Motor neuron (in vitro differentiated cells): ENCODE results near the gene PLAC8L1. TPM values are rescaled to one million over a fixed set of nuclear protein-coding genes. Genes with fewer than 3 reads are reported as not detected.
A peak's percentile ranks its signal among the peaks of the same experiment; 100 is the strongest.

Experiments
- ATAC-seq, 8 experiments: fragments of 200-7000 bp; cut with Tn5 transposase; replicated peaks in 6 of 8; 2 replicates each; pipeline ENCODE4 v1.8.0; 2021; ENCODE audit warnings: mild to moderate bottlenecking in 8 of 8, moderate library complexity in 8 of 8
- H3K27ac ChIP-seq, 2 donors: fragments of 250-450 bp; sonication (Bioruptor Pico); 2 replicates each; pipeline ENCODE4 v1.9.0; 2021; ENCODE audit warnings: antibody characterized with exemption in 2 of 2, mild to moderate bottlenecking in 2 of 2, moderate library complexity in 1 of 2
- H3K4me1 ChIP-seq, 2 donors: fragments of 250-450 bp; sonication (Bioruptor Pico); replicated peaks in 1 of 2; 2 replicates each; pipeline ENCODE4 v1.6.1; 2021; ENCODE audit warnings: antibody characterized with exemption in 2 of 2, mild to moderate bottlenecking in 2 of 2, moderate library complexity in 1 of 2
- H3K4me3 ChIP-seq, 5 donors: fragments of 250-450 bp; sonication (Bioruptor Pico); 2 replicates each; pipeline ENCODE4 v1.9.0; 2021; ENCODE audit warnings: antibody characterized with exemption in 5 of 5, mild to moderate bottlenecking in 5 of 5, moderate library complexity in 4 of 5
- whole genome bisulfite sequencing, 10 experiments: fragments of 450-650 bp; shearing (Covaris generic); methylation state at CpG; one replicate each; pipeline ENCODE4 v1.0.0; 2022; 5-methylcytosine and 5-hydroxymethylcytosine counted together
- in situ Hi-C, 9 experiments: fragments of 400-800 bp; cut with MboI; loops; one replicate each; pipeline ENCODE4 v1.15.0; 2021; ENCODE audit warnings: low sequenced_read_pairs in 9 of 9, low pct_unique_long_range_greater_than_20kb in 2 of 9; ENCODE audit not compliant: unreplicated experiment in 9 of 9
- total RNA-seq, 8 experiments: library from RNA; unstranded; fragments of 300-600 nt; gene quantifications; 2 replicates each; pipeline versions ENCODE4 v1.2.3 to v1.2.4, GENCODE V29; 2022

The PLAC8L1 gene
- total RNA-seq, 8 experiments from 2014 or later = 0.38 to 2.0 (median 0.95) TPM

DNA sequence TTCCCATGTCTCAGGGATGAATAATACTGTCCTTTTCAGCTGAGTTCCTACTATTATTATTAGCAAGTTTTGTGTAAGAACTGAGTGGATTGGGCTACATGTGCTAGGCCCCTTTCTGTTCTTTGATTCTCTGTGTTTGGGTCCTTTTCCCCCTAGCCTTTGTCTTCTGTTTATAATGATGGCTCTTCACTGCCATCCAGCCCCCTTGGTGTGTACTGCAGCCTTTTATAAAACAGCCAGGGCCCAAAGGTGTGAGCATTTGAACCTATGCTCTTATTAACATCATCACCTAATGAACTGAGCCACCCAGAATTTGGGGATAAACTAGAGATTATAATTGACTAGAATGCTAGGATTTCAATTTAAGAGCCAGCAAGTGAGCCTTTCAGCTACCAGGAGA is 52.6 kb downstream of the PLAC8L1 start:
- in situ Hi-C loops = loop anchor here in 2 of 9 experiments (25.0 kb wide), 2 partner anchors 1840 to 1865 kb away; no protein-coding TSS in a partner anchor
- Histone ChIP-seq H3K27ac (no peak overlapping the region), H3K4me3 (no peak overlapping the region), H3K4me1 (peaks cover 0 to 4% of the 10 kb centered on the region in 2 donors)
- ATAC-seq = peak in 1 of 8 experiments; percentile 31

DNA sequence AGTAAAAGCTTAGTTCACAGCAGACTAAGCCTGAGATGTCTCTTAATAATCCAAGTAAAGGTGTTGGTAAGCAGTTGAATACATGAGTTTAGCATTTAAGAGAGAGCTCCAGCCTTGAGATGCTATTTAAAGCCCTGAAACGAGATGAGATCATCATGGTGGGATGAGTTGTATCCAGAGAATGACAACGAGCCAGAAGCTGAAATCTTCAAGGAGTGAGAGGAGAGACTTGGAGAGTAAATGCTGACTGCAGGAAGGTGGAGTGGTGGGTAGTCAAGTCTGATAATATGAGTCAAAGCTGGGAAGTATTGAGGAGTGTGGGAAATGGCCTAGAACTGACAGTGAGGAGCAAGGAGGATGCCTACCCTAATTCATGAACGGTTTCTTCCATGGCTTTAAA is 53.7 kb downstream of the PLAC8L1 start:
- Histone ChIP-seq H3K4me3 (no peak overlapping the region), H3K27ac (no peak overlapping the region), H3K4me1 (peaks cover 0 to 4% of the 10 kb centered on the region in 2 donors)
- ATAC-seq = peak in 1 of 8 experiments; percentile 21
- 0 to 90% (median 54%) methylated on average over 1 to 3 of the region's 3 CpGs; no CpG with 5 or more reads in 2 of the 10 experiments for WGBS, 10 experiments
- in situ Hi-C loops = loop anchor here in 2 of 9 experiments (25.0 kb wide), 2 partner anchors 1839 to 1864 kb away; no protein-coding TSS in a partner anchor

DNA sequence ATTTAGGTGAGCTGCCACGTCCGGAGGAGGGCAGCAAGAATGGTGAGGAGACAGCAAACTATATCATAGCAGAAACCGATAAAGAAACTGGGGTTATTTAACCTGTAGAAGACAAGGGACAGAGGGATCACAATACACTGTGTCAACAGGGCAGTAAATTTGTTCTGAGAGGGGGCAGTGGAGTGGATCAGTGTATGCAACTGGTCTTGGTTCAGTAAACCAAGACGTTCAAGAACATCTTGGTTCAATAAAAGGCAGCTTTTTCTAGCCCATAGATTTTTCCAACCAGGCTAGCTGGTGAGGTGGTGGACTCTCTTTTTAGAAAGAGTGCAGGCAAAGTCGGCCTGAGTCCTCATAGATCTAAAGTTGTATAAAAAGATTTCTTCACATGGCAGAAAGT is 55.3 kb downstream of the PLAC8L1 start:
- Histone ChIP-seq H3K4me1 (peaks cover 0 to 4% of the 10 kb centered on the region in 2 donors), H3K4me3 (no peak overlapping the region), H3K27ac (no peak overlapping the region)
- no peak for ATAC-seq
- 41 to 100% (median 60%) methylated on average over 1 to 3 of the region's 5 CpGs; no CpG with 5 or more reads in 3 of the 10 experiments for WGBS, 10 experiments
- in situ Hi-C loops = loop anchor here in 2 of 9 experiments (25.0 kb wide), 2 partner anchors 1838 to 1863 kb away; no protein-coding TSS in a partner anchor

DNA sequence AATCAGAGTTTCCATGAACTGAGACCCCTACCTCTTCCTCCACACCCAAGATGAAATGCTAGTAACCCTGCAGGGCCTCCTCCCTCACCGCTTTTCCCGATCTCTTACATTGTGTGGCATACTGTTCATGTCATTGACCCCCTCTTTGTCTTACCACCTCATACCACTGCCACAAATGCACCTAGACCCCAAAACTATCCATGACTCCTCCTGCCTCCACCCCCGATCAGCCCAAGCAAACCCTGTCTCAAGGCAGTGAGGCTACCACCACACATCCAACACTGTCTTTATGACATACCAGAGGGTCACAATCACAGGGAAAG is 55.7 kb downstream of the PLAC8L1 start:
- WGBS, 10 experiments = 0 to 72% (median 28%) methylated on average over 1 to 3 of the region's 3 CpGs; no CpG with 5 or more reads in 4 of the 10 experiments
- peak in 1 of 8 experiments; percentile 27 for ATAC-seq
- peaks cover 0 to 4% of the 10 kb centered on the region in 2 donors for H3K4me1 ChIP-seq
- no peak overlapping the region for H3K4me3 ChIP-seq
- in situ Hi-C loops = loop anchor here in 5 of 9 experiments (25.0 kb wide), 5 partner anchors 212 to 1862 kb away; partner anchors contain the start of gene PRELID2 (in 1 of the 5)
- H3K27ac ChIP-seq = no peak overlapping the region

DNA sequence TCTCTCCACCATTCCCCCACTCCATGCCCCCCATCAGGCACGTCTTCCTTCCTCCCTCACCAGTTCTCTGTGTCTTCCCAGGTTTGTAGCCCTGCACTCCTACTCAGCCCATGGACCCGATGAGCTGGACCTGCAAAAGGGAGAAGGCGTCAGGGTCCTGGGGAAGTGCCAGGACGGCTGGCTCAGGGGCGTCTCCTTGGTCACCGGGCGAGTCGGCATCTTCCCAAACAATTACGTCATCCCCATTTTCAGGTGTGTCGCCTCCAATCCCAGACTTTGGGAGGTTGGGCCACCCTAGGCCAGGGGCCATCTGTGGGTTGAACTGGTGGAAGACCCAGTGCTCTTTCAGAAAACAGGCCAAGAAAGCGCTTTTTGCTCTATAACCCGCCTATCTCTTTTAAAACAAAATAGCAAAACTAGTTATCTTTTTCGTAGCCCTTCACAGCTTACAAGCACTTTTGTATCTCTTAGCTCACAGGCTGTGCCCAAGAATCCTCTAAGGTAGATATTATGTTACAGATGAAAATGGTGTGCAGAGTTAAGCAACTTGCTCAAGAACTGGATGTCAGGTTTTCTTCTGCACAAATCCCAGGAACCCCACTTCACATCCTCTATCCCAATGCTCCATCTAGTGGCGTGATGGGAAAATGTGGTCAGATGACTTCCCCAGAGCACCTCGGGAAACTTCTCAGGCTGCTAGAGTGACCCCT is 56.2 kb downstream of the PLAC8L1 start:
- Histone ChIP-seq H3K4me3 (no peak overlapping the region), H3K4me1 (peaks cover 0 to 4% of the 10 kb centered on the region in 2 donors), H3K27ac (no peak overlapping the region)
- peak; percentile 50 to 90 (median 76) for ATAC-seq
- WGBS, 10 experiments = 0 to 92% (median 40%) methylated on average over 1 to 14 of the region's 15 CpGs; no CpG with 5 or more reads in 2 of the 10 experiments
- in situ Hi-C loops = loop anchor here in 3 of 9 experiments (25.0 kb wide), 4 partner anchors 212 to 1862 kb away; partner anchors contain the start of gene PRELID2 (in 1 of the 3)

DNA sequence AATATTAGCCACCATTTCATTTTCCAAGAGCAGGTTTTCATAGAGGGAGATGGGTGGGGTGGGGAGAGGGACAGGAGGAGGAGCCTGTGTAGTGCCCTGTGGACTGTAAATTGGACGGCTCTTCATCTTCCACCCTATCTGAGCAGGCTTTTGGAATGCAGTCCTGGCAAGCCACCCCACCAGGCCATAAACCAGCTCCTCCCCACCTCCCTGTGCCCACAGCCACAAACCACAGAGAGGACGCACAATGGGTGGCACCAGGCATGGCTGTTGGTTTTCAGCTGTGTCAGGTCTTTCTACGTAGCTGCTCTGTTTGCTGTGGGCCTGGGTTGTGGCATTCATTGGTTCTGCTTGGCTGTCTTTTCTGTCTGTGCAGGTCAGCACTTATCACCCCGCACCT is 58.0 kb downstream of the PLAC8L1 start:
- ATAC-seq = no peak
- Histone ChIP-seq H3K4me1 (peaks cover 0 to 4% of the 10 kb centered on the region in 2 donors), H3K27ac (no peak overlapping the region), H3K4me3 (no peak overlapping the region)
- WGBS, 10 experiments = 20 to 94% methylated on average over 2 to 3 of the region's 4 CpGs; no CpG with 5 or more reads in 8 of the 10 experiments
- in situ Hi-C loops = loop anchor here in 3 of 9 experiments (25.0 kb wide), 4 partner anchors 210 to 1860 kb away; partner anchors contain the start of gene PRELID2 (in 1 of the 3)

DNA sequence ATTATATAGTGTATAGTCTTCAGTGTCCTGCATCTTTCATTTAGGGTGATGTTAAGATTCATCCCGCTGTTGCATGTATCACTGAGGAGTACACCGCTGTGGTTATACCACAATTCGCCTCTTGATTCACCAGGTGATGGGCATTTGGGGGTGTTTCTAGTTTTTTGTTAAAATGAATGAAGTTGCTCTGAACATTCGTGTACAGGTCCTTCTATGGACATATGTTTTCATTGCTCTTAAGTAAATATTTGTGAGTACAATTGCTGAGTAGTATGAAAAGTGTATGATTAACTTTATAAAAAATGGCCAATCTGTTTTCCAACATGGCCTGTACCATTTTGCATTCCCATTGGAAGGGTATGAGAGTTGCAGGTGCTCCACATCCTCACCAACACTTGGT is 61.7 kb downstream of the PLAC8L1 start:
- Histone ChIP-seq H3K4me3 (no peak overlapping the region), H3K4me1 (no peaks in the 10 kb centered on the region), H3K27ac (no peak overlapping the region)
- ATAC-seq = no peak
- WGBS, 10 experiments = 37 to 100% (median 83%) methylated on average over 1 to 4 of the region's 4 CpGs; no CpG with 5 or more reads in 2 of the 10 experiments
- in situ Hi-C loops = loop anchor here in 3 of 9 experiments (25.0 kb wide), 4 partner anchors 206 to 1856 kb away; partner anchors contain the start of gene PRELID2 (in 1 of the 3)

DNA sequence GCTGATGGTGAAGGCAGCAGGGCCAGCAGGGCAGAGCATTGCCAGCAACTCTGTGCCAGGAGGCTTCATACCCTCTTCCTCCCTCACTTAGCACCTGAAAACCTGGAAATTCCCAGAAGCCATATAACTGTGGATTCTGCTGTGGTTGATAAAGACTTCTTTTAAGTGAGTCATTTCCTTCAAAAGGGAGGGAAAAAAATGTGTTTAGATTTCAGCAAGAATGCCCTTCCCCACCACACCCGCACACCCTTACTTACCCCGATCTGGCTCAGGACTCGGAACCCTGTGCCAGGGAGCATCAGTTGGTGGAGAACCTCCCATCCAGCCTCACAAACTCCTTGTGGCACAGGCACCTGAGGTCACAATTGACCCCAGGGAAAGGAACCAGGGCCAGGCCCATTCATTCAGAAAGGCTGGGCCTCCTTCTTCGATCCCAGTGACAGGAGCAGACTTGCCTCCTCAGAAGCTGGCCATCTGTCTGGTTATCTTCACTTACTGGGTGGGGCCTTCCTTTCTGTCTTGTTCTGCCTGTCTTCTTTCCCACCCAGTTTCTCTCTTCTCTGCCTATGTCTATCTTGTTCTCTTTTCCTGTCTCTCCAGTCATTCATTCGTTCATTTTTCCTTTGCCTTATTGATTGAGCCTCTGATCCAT is 62.6 kb downstream of the PLAC8L1 start:
- in situ Hi-C loops = loop anchor here in 3 of 9 experiments (25.0 kb wide), 4 partner anchors 205 to 1855 kb away; partner anchors contain the start of gene PRELID2 (in 1 of the 3)
- 32 to 100% (median 67%) methylated on average over 1 to 4 of the region's 5 CpGs; no CpG with 5 or more reads in 1 of the 10 experiments for WGBS, 10 experiments
- Histone ChIP-seq H3K27ac (no peak overlapping the region), H3K4me1 (no peaks in the 10 kb centered on the region), H3K4me3 (no peak overlapping the region)
- ATAC-seq = peak in 2 of 8 experiments; percentile 83 to 86

DNA sequence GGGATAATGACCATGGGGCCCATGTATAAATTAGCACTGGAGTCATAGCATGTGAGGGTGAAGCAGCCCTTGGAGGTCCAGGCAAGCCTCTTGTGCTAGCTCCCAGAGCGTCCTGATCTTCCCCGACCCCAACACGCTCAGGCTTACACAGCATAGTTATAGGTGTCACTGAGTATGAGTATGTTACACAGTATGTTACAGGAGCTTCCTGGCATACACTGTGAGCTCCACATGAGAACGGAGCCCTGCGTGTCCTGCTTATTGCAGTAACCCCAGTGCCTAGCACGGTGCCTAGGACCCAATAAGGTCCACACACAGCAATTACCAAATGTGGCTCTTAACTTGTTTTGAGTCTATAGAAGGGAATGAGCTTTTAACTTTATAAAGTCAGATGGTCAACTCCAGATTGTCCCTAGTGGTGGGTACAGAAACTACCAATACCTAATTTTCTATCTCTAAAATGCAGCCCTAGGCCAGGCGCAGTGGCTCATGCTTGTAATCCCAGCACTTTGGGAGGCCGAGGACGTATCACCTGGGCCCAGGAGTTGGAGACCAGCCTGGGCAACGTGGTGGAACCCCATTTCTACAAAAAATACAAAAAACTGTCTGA is 64.1 kb downstream of the PLAC8L1 start:
- no peak overlapping the region for H3K4me3 ChIP-seq
- H3K4me1 ChIP-seq = no peaks in the 10 kb centered on the region
- in situ Hi-C loops = loop anchor here in 3 of 9 experiments (25.0 kb wide), 4 partner anchors 204 to 1854 kb away; partner anchors contain the start of gene PRELID2 (in 1 of the 3)
- WGBS, 10 experiments = 0 to 100% (median 83%) methylated on average over 1 to 7 of the region's 10 CpGs; no CpG with 5 or more reads in 2 of the 10 experiments
- no peak overlapping the region for H3K27ac ChIP-seq
- peak in 3 of 8 experiments; percentile 12 to 59 (median 43) for ATAC-seq

DNA sequence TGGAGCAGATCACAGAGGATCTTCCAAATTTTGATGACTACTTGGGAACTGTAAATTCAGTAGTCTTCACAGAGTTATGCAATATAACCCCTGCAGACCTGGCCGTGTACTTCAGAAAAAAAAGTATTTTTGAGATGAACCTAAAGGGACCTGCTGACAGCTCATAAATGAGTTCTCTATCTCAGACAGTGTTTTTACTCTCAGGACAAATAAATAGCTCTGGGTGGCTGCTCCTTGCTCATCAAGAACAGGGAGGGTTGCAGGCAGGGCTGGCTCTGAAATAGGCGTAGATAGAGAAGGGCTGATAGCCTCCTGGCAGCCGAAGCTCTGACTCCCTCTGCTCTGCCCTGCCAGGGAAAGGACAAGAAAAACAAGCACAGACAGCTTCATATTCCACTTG is 64.8 kb downstream of the PLAC8L1 start:
- no peaks in the 10 kb centered on the region for H3K4me1 ChIP-seq
- in situ Hi-C loops = loop anchor here in 3 of 9 experiments (25.0 kb wide), 4 partner anchors 203 to 1853 kb away; partner anchors contain the start of gene PRELID2 (in 1 of the 3)
- WGBS, 10 experiments = 34 to 91% (median 51%) methylated on average over 1 to 3 of the region's 3 CpGs; no CpG with 5 or more reads in 2 of the 10 experiments
- ATAC-seq = no peak
- no peak overlapping the region for H3K27ac ChIP-seq
- H3K4me3 ChIP-seq = no peak overlapping the region

DNA sequence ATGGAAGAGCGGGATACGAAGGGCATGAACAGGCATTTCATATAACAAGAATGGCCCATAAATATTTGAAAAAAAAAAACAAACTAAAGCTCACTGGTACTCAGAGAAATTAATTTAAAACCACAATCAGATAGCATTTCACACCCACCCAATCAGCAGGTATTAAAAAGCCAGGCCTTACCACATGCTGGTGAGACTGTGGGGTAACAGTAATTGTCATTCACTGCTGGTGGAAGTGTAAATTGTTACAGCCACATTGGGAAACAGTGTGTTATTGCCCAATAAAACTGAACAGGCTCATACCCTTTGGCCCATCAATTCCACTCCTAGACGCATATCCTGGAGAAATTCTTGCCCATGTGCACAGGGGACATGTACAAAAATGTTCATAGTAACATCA is 66.0 kb downstream of the PLAC8L1 start:
- Histone ChIP-seq H3K4me1 (no peaks in the 10 kb centered on the region), H3K27ac (no peak overlapping the region), H3K4me3 (no peak overlapping the region)
- in situ Hi-C loops = loop anchor here in 3 of 9 experiments (25.0 kb wide), 4 partner anchors 202 to 1852 kb away; partner anchors contain the start of gene PRELID2 (in 1 of the 3)
- 48 to 96% (median 74%) methylated on average over 2 to 3 of the region's 3 CpGs for WGBS, 10 experiments
- ATAC-seq = no peak

DNA sequence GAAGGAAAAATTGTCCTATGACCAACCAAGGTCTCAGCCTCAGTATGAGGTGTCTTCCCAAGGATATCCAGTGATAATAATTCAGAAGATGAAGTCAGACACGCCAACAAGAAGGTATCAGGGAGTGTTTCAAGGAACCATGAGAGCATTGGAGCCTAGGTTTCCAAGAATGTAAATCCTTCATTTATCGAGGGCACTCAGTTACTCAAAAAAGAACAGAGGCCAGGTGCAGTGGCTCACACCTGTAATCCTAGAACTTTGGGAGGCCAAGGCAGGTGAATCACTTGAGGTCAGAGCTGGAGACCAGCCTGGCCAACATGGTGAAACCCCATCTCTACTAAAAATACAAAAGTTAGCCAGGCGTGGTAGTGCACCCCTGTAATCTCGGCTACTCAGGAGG is 70.8 kb downstream of the PLAC8L1 start:
- WGBS, 10 experiments = 0 to 100% (median 71%) methylated on average over 1 to 4 of the region's 4 CpGs; no CpG with 5 or more reads in 1 of the 10 experiments
- in situ Hi-C loops = loop anchor here in 3 of 9 experiments (25.0 kb wide), 4 partner anchors 197 to 1847 kb away; partner anchors contain the start of gene PRELID2 (in 1 of the 3)
- ATAC-seq = no peak
- H3K4me1 ChIP-seq = peaks cover 2 to 6% of the 10 kb centered on the region in 2 donors
- no peak overlapping the region for H3K4me3 ChIP-seq
- no peak overlapping the region for H3K27ac ChIP-seq
